Non-pigmented ciliary epithelial cell (primary cell): ENCODE data around the gene TMEM41B.
"Not testable (repeated sequence)": the region's sequence is repeated elsewhere in the genome, so short reads cannot be mapped to it uniquely, and the experiment has no call there.

Experiments
- DNase-seq: peaks from one replicate; pipeline ENCODE4 v3.0.0-alpha.2; 2010; ENCODE audit warnings: low read depth

Gene TMEM41B

GRCh38 chr11:9314291-9315077 is at the start of gene TMEM41B:
TSS of gene TMEM41B (minus strand) at chr11:9314593. CDS start at chr11:9314441, 152 bp downstream.
- DNase-seq: peak; percentile 97

GRCh38 chr11:9362393-9362863 is 48.0 kb upstream of the TMEM41B start:
- no peak for DNase-seq

DNA sequence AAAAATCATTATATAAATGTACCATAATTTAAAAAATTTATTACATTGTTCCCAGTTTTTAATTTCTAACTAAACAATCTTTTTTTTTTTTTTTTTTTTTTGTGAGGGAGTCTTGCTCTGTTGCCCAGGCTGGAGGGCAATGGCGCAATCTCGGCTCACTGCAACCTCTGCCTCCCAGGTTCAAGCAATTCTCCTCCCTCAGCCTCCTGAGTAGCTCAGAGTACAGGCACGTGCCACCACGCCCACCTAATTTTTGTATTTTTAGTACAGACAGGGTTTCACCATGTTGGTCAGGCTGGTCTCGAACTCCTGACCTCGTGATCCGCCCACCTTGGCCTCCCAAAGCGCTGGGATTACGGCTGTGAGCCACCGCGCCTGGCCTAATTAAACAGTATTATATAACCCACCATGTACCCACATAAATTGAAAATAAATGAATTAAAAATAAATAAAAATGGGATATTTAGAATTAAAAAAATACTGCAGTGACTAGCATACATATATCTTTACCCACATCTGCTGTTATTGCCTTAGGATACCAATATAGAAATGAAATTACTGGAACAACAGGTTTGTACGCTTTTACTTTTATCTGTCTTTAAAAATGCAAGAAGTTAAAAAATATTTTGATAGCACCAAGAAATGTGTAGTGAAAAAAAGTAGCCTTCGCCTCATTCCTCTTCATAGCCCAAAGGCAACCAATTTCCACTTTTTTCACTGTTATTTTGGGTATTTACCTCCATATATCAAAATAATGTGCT is 46.6 kb upstream of the TMEM41B start:
- DNase-seq: not testable (repeated sequence)

- no peak for DNase-seq
Measured at GRCh38 chr11:9357041-9357440, 42.6 kb upstream of the TMEM41B start.

GRCh38 chr11:9351321-9351881 is 37.0 kb upstream of the TMEM41B start:
- no peak for DNase-seq

GRCh38 chr11:9347779-9348178 is 33.4 kb upstream of the TMEM41B start:
- not testable (repeated sequence) for DNase-seq

DNA sequence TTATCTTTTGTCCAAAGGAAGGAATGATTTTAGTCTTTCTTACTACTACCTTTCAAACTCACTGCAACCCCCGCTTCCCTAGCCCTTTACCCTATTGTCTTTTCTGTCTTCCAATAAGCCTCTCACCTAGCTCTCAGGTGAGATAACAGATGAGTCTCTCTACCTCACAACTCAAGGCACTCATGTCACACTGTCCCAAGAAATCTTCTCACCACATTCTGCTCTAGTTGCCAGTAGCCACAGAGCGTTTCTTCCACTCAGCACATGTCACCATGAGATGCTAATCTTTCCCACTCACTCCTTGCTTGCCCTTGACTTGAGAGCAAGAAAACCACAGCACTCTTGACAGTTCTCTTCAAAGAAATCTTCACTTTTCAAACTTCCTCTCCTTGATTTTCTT is 32.7 kb upstream of the TMEM41B start:
- no peak for DNase-seq

GRCh38 chr11:9344061-9344680 is 29.8 kb upstream of the TMEM41B start:
- DNase-seq: no peak

GRCh38 chr11:9341638-9342178 is 27.3 kb upstream of the TMEM41B start:
- no peak for DNase-seq

GRCh38 chr11:9332655-9333054 is 18.3 kb upstream of the TMEM41B start:
- DNase-seq: no peak

- no peak for DNase-seq
Measured at GRCh38 chr11:9330387-9331384, 16.3 kb upstream of the TMEM41B start.

GRCh38 chr11:9320047-9320446 is 5.7 kb upstream of the TMEM41B start:
- DNase-seq: no peak

DNA sequence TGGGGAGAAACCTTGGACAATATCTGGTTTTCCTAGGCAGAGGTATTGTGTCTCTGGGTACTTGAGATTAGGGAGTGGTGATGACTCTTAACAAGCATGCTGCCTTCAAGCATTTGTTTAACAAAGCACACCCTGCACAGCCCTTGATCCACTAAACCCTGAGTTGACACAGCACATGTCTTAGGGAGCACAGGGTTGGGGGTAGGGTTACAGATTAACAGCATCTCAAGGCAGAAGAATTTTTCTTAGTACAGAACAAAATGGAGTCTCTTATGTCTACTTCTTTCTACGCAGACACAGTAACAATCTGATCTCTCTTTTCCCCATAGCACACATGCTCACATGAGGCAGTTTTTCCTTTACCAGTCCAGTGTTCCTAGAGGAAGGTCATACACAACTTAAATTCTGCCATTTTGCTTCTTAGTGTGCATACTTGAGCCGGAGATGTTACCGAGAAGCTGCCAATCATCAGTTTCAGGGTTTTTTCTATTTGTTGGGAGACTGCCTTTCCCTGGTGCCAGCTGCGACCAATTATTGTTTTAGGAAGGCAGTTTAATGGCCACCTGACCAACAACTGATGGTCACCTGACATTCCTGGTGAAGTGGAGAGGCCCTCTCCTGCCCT is 5.1 kb upstream of the TMEM41B start:
- DNase-seq: not testable (repeated sequence)

DNA sequence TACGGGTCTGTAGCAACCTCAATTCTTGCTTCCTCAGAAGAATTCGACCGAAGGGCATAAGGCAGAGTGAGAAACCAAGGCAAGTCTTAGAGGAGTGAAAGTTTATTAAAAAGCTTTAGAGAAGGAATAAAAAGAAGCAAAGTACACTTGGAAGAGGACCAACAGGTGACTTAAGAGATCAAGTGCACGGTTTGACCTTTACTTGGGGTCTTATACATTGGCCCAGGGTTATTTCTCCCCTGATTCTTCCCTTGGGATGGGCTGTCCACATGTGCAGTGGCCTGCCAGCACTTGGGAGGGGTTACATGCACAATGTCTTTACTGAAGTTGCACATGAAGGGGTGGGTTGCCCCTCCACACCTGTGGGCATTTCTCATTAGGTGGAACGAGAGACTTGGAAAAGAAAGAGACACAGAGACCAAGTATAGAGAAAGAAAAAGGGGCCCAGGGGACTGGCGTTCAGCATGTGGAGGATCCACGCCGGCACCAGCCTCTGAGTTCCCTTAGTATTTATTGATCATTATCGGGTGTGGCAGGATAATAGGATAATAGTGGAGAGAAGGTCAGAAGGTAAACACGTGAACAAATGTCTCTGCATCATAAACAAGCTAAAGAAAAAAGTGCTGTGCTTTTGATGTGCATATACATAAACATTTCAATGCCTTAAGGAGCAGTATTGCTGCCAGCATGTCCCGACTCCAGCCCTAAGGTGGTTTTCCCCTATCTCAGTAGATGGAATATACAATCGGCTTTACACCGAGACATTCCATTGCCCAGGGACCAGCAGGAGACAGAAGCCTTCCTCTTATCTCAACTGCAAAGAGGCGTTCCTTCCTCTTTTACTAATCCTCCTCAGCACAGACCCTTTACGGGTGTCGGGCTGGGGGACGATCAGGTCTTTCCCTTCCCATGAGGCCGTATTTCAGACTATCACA is 4.3 kb upstream of the TMEM41B start:
- DNase-seq: not testable (repeated sequence)

GRCh38 chr11:9316334-9316733 is 1.9 kb upstream of the TMEM41B start:
- no peak for DNase-seq

DNA sequence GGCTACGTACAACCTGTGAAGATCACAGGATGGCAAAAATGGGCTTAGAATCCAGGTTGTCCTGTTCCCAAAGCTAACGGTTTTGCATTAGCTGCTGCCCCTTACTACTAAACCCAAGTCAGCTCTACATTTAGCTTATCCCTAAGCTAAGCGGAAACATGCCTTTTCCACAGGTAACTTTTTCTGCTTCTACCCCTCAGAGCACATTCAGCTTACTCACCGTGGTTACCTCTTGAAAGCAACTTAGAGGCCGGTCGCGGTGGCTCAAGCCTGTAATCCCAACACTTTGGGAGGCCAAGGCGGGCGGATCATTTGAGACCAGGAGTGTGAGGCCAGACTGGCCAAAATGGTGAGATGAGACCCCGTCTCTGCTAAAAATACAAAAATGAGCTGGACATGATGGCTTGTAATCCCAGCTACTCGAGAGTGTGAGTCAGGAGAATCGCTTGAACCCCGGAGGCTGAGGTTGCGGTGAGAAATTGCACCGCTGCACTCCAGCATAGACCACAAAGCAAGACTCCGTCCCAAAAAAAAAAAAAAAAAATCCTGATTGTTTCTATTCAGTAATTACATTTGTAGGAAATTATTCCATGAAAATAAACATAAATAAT is 790 bp upstream of the TMEM41B start:
- no peak for DNase-seq

- DNase-seq: no peak
Measured at GRCh38 chr11:9313648-9314290, 624 bp downstream of the TMEM41B start.

- no peak for DNase-seq
Measured at GRCh38 chr11:9310485-9311090, 3.8 kb downstream of the TMEM41B start.
